AG04449 (cell line): ENCODE data around the gene GDPD1.
"Not testable (repeated sequence)": the region's sequence is repeated elsewhere in the genome, so short reads cannot be mapped to it uniquely, and the experiment has no call there.

Experiments used
- CTCF ChIA-PET: fragments of 350-600 bp; formaldehyde crosslinking; extraction: SDS; loops from one replicate; lab custom pipeline; 2021; ENCODE audit warnings: antibody characterized with exemption; lab: Yijun Ruan, JAX
- POLR2A ChIA-PET: fragments of 400-600, 350-600 bp; formaldehyde crosslinking; extraction: SDS; loops from one replicate; lab custom pipeline; 2020; ENCODE audit warnings: antibody characterized with exemption, inconsistent platforms; lab: Yijun Ruan, JAX
- DNase-seq: peaks from one replicate; pipeline ENCODE4 v3.0.0-alpha.2; 2010; ENCODE audit warnings: low read depth, low spot score
- H3K4me3 ChIP-seq: 2 replicates; pipeline ENCODE4 v1.5.1; 2011; ENCODE audit warnings: low read depth, mild to moderate bottlenecking, control low read depth, low read length
- CTCF ChIP-seq: IDR thresholded peaks from one replicate; pipeline ENCODE4 v1.5.1; 2011; ENCODE audit warnings: mild to moderate bottlenecking, moderate library complexity, low read length, control low read depth, inconsistent platforms; ENCODE audit not compliant: insufficient read depth; ENCODE audit errors: missing control alignments

GDPD1 gene

DNA sequence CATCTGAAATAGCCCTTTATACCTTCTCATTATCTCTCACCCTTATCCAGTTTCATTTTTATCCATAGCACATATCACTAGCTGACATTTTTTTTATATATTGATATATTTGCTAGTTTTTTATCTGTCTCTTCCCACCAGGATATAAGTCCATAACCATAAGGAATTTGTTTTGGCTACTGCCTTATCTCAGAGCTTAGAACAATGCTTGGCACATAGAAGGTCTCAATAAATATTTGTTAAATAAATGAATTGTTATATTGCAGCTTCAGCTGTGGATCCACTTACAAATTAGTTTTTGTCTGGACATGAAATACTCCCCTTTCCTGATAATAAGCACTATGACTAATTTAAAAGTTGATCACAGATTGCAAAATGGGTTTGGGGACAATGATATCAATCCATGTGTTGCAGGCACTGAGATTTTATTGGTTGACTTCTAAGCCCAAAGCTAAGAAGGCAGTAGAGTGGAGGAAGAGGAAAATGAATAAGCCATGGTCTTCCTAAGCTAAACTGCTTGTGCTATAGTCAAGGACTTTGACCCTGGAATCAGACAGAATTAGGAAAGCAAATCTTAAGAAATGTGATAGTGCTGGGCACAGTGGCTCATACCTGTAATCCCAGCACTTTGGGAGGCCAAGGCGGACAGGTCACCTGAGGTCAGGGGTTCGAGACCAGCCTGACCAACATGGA, 79.2 kb downstream of the GDPD1 start:
- ChIA-PET CTCF (interaction anchor here (1.2 to 1.4 kb wide), 3 partner anchors 11 to 142 kb away, joined by 3 to 6 read pairs (median 3); no protein-coding TSS in a partner anchor), POLR2A (no interaction called here)
- no peak overlapping the region for H3K4me3 ChIP-seq
- DNase-seq = no peak
- no peak for TF ChIP-seq CTCF

DNA sequence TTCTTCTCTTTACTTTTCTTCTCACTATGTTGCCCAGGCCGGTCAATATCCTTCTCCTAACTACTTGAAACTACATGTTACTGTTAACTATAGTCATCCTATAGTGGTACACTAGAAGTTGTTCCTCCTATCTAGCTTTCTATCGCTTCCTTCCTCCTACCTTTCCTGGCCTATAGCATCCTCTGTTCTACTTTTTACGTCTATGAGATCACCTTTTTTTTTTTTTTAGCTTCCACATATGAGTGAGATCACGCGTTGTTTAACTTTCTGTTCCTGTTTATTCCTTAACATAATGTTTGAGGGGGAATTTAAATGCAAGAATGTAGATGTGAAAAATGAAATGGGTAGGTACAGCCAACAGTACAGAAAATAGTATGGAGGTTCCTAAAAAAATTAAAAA, 80.6 kb downstream of the GDPD1 start:
- TF ChIP-seq CTCF = no peak
- CTCF ChIA-PET = interaction anchor here (0.9 kb wide), 1 partner anchor 10 kb away, joined by 3 read pairs; no protein-coding TSS in a partner anchor
- H3K4me3 ChIP-seq = no peak overlapping the region
- POLR2A ChIA-PET = no interaction called here
- DNase-seq = no peak

- CTCF ChIA-PET = interaction anchor here (2.3 kb wide), 1 partner anchor 137 kb away, joined by 8 read pairs; no protein-coding TSS in a partner anchor
- H3K4me3 ChIP-seq = no peak overlapping the region
- no peak for DNase-seq
- POLR2A ChIA-PET = no interaction called here
- TF ChIP-seq CTCF = no peak
Measured at GRCh38 chr17:59304811-59305210, 84.5 kb downstream of the GDPD1 start.

DNA sequence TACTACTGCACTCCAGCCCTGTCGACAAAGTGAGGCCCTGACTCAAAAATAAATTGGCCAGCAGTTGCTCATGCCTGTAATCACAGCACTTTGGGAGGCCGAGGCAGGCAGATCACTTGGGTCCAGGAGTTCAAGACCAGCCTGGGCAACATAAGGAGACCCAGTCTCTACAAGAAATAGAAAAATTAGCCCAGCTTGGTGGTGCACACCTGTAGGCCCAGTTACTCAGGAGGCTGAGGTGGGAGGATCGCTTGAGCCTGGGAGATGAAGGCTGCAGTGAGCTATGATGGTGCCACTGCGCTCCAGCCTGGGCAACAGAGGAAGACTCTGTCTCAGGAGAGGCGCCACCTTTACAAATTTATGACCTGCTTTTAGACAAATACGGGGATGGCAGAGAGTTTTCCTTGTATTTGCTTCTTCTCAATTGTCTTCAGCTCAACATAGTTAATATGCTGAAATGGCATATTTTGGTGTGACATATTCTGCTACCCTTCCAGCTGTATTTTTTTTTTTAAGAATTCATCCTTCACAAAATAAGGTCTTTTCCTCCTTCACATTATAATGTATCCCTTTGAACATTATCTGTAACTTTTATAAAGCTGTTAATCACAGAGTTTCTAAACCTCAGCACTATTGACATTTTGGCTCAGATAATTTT, 90.1 kb downstream of the GDPD1 start:
- CTCF ChIA-PET = interaction anchor here (0.7 to 14.6 kb wide), 42 partner anchors 10 to 727 kb away, joined by 3 to 403 read pairs (median 4); partner anchors contain the start of gene DHX40
- no peak for TF ChIP-seq CTCF
- DNase-seq = no peak
- no peak overlapping the region for H3K4me3 ChIP-seq
- POLR2A ChIA-PET = no interaction called here

- peak; percentile 66 for TF ChIP-seq CTCF
- H3K4me3 ChIP-seq = no peak overlapping the region
- CTCF ChIA-PET = interaction anchor here (0.6 to 14.6 kb wide), 45 partner anchors 9 to 726 kb away, joined by 3 to 403 read pairs (median 4); partner anchors contain the start of gene DHX40
- peak; percentile 5 for DNase-seq
- POLR2A ChIA-PET = no interaction called here
Measured at GRCh38 chr17:59311051-59311468, 90.7 kb downstream of the GDPD1 start.

GRCh38 chr17:59311521-59311920, 91.2 kb downstream of the GDPD1 start:
- H3K4me3 ChIP-seq, DNase-seq, POLR2A ChIA-PET: not testable (repeated sequence)
- CTCF ChIA-PET = interaction anchor here (0.6 to 14.6 kb wide), 31 partner anchors 9 to 726 kb away, joined by 3 to 403 read pairs (median 4); no protein-coding TSS in a partner anchor
